ENCODE data around the gene SYCN.

DNA sequence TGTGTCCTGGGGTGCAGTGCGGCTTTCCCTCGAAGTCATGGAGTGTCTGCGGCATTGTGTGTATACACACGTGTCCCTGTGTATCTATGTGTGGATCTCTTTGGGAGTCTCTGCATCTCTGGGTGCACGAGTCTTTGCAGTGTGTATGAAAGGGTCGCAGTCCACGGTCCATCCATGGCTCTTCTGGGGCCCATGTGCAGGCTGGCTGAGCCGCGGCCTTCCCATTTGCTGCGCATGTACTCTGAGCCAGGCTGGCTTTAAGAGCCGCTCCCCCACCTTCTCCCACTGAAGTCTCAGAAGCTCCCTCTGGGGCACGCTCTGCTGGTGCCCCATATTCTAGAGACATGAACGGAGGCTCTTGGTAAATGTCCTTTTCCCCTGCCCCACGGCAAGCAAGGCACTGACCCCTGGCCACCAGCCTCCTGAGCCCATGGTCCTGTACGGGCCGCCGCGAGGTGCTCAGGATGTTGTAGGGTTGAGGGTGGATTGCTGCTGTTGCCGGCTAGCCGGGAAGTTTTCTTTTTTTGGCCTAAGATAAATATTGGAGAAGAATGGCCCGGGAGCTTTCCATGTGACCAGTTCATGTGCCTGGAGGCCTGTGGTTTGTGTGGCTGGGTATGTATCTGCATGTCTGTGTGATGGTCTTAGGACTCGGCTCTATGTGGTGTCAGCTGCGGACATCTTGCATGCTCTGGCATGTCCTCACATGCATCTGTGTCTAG lies 46.6 kb downstream of the SYCN start:
- TF ChIP-seq POLR2A (IDR thresholded peaks at IDR 0.05), result no peak
- TF ChIP-seq, protein P1, sequence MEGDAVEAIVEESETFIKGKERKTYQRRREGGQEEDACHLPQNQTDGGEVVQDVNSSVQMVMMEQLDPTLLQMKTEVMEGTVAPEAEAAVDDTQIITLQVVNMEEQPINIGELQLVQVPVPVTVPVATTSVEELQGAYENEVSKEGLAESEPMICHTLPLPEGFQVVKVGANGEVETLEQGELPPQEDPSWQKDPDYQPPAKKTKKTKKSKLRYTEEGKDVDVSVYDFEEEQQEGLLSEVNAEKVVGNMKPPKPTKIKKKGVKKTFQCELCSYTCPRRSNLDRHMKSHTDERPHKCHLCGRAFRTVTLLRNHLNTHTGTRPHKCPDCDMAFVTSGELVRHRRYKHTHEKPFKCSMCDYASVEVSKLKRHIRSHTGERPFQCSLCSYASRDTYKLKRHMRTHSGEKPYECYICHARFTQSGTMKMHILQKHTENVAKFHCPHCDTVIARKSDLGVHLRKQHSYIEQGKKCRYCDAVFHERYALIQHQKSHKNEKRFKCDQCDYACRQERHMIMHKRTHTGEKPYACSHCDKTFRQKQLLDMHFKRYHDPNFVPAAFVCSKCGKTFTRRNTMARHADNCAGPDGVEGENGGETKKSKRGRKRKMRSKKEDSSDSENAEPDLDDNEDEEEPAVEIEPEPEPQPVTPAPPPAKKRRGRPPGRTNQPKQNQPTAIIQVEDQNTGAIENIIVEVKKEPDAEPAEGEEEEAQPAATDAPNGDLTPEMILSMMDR (IDR thresholded peaks at IDR 0.05), result no peak
- no peak for TF ChIP-seq POLR2AphosphoS5 (IDR thresholded peaks at IDR 0.05)

Measured in suprapubic skin (tissue), 4 donors.